ENCODE results near the gene MXRA7.
"Not testable (repeated sequence)": the region's sequence is repeated elsewhere in the genome, so short reads cannot be mapped to it uniquely, and the experiment has no call there.

MXRA7 gene

GRCh38 chr17:76641501-76641900 lies 69.3 kb downstream of the MXRA7 start:
- DNase-seq = no peak

GRCh38 chr17:76640550-76641380 lies 70.0 kb downstream of the MXRA7 start:
- no peak for DNase-seq

- DNase-seq = no peak
Measured at GRCh38 chr17:76638263-76638662, 72.5 kb downstream of the MXRA7 start.

GRCh38 chr17:76636486-76637206 lies 74.1 kb downstream of the MXRA7 start:
- not testable (repeated sequence) for DNase-seq

GRCh38 chr17:76635659-76636360 lies 75.0 kb downstream of the MXRA7 start:
- no peak for DNase-seq

GRCh38 chr17:76635039-76635438 lies 75.7 kb downstream of the MXRA7 start:
- DNase-seq = no peak

GRCh38 chr17:76633628-76634328 lies 77.0 kb downstream of the MXRA7 start:
- DNase-seq = no peak

- no peak for DNase-seq
Measured at GRCh38 chr17:76631821-76632565, 78.8 kb downstream of the MXRA7 start.

- DNase-seq = no peak
Measured at GRCh38 chr17:76630151-76630550, 80.6 kb downstream of the MXRA7 start.
